Gastroesophageal sphincter (tissue), 3 donors: ENCODE results near the gene PLD5.

Experiments used
- CTCF ChIP-seq, 4 experiments: fragments of 200-600 bp in 2 of 4; fragments of 450-650 bp in 2 of 4; sonication (generic) in 1 of 4; IDR thresholded peaks; one replicate each; pipeline ENCODE4 v1.5.1; 2017 to 2019; ENCODE audit warnings: antibody characterized with exemption in 4 of 4, mild to moderate bottlenecking in 2 of 4, moderate library complexity in 2 of 4
- POLR2A ChIP-seq, 2 donors: fragments of 450-650 bp; IDR thresholded peaks; one replicate each; pipeline ENCODE4 v1.6.1; 2017; ENCODE audit warnings: antibody characterized with exemption in 2 of 2, mild to moderate bottlenecking in 2 of 2, moderate library complexity in 1 of 2

- no peak for TF ChIP-seq POLR2A (IDR thresholded peaks at IDR 0.05)
- no peak for TF ChIP-seq CTCF (IDR thresholded peaks at IDR 0.05)
Measured at GRCh38 chr1:242245255-242245654, 279.2 kb downstream of the PLD5 start.
